ENCODE results near the gene NFATC4.

- TF ChIP-seq BMI1 (IDR thresholded peaks at IDR 0.05; ENCODE audit: borderline replicate concordance), result no peak
- no peak for TF ChIP-seq NFXL1 (IDR thresholded peaks at IDR 0.05; ENCODE audit: borderline replicate concordance)
- no peak for TF ChIP-seq ZNF592 (IDR thresholded peaks at IDR 0.05)
- TF ChIP-seq TBL1XR1 (IDR thresholded peaks at IDR 0.05; ENCODE audit: low read depth, low read length), result no peak
- no peak for TF ChIP-seq ASH2L (IDR thresholded peaks at IDR 0.05; ENCODE audit: borderline replicate concordance, low read depth)
- TF ChIP-seq CHD1 (IDR thresholded peaks at IDR 0.05; ENCODE audit: low read depth, low read length), result no peak
- TF ChIP-seq, protein P1, sequence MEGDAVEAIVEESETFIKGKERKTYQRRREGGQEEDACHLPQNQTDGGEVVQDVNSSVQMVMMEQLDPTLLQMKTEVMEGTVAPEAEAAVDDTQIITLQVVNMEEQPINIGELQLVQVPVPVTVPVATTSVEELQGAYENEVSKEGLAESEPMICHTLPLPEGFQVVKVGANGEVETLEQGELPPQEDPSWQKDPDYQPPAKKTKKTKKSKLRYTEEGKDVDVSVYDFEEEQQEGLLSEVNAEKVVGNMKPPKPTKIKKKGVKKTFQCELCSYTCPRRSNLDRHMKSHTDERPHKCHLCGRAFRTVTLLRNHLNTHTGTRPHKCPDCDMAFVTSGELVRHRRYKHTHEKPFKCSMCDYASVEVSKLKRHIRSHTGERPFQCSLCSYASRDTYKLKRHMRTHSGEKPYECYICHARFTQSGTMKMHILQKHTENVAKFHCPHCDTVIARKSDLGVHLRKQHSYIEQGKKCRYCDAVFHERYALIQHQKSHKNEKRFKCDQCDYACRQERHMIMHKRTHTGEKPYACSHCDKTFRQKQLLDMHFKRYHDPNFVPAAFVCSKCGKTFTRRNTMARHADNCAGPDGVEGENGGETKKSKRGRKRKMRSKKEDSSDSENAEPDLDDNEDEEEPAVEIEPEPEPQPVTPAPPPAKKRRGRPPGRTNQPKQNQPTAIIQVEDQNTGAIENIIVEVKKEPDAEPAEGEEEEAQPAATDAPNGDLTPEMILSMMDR (IDR thresholded peaks at IDR 0.05 in 2 of 3, conservative IDR thresholded peaks at IDR 0.05 in 1 of 3; ENCODE audit: control insufficient read depth in 2 of 3, extremely low read depth in 1 of 3, insufficient read depth in 1 of 3, low read depth in 3 of 3, low read length in 3 of 3), result no peak
- no peak for TF ChIP-seq POLR2AphosphoS5 (IDR thresholded peaks at IDR 0.05; ENCODE audit: low read length)
- TF ChIP-seq POLR2A (IDR thresholded peaks at IDR 0.05; ENCODE audit: low read depth, low read length), result no peak
- TF ChIP-seq POLR2AphosphoS2 (IDR thresholded peaks at IDR 0.05; ENCODE audit: low read depth, low read length), result no peak
- TF ChIP-seq ZNF384 (IDR thresholded peaks at IDR 0.05; ENCODE audit: borderline replicate concordance, low read depth, low read length), result no peak
- no peak for TF ChIP-seq IRF4 (IDR thresholded peaks at IDR 0.05; ENCODE audit: low read depth, low read length)
- no peak for TF ChIP-seq ZBTB33 (IDR thresholded peaks at IDR 0.05)
Measured at GRCh38 chr14:24372701-24373416, 4.9 kb downstream of the NFATC4 start.
